Panc1 (cell line): ENCODE measurements around the gene ACADSB. TPM values are rescaled to one million over a fixed set of nuclear protein-coding genes. Genes with fewer than 3 reads are reported as not detected.

Source experiments
- ATAC-seq: fragments of 200-7000 bp; cut with Tn5 transposase; 2 replicates; pipeline ENCODE4 v1.9.1; 2020; ENCODE audit warnings: mild to moderate bottlenecking, moderate library complexity
- BruUV-seq: library from RNA; stranded (reverse); fragments of 400-500 nt; replicated peaks from 2 replicates; lab custom pipeline; 2021; lab: Mats Ljungman, UMichigan
- CTCF ChIA-PET: fragments of 300-600 bp; sonication (Branson Sonifier 250); formaldehyde crosslinking; loops from one replicate; lab custom pipeline; 2022; ENCODE audit warnings: antibody characterized with exemption; lab: Charles Lee
- POLR2A ChIA-PET: fragments of 300-600 bp; sonication (Branson Sonifier 250); formaldehyde crosslinking; loops from one replicate; lab custom pipeline; 2022; ENCODE audit warnings: antibody characterized with exemption; lab: Charles Lee
- DNase-seq: peaks from one replicate; pipeline ENCODE4 v3.0.0-alpha.2; 2010; ENCODE audit warnings: low read depth, low spot score
- H3K27ac ChIP-seq: 2 replicates; pipeline ENCODE4 v1.5.1; 2011; ENCODE audit warnings: mild to moderate bottlenecking, low read length, inconsistent platforms
- H3K27me3 ChIP-seq: fragments of 200-500 bp; sonication (Bioruptor generic); 2 replicates; pipeline ENCODE4 v1.6.0; 2014; ENCODE audit warnings: low read length, inconsistent platforms; ENCODE audit not compliant: control insufficient read depth, insufficient read depth
- H3K36me3 ChIP-seq: fragments of 200-500 bp; sonication (Bioruptor generic); 2 replicates; pipeline ENCODE4 v1.5.1; 2014; ENCODE audit warnings: inconsistent platforms, mild to moderate bottlenecking, low read length, moderate library complexity; ENCODE audit not compliant: control insufficient read depth, insufficient read depth
- H3K4me1 ChIP-seq: 2 replicates; pipeline ENCODE4 v1.5.1; 2011; ENCODE audit warnings: inconsistent platforms, mild to moderate bottlenecking, low read length, moderate library complexity; ENCODE audit not compliant: control insufficient read depth, insufficient read depth
- H3K4me3 ChIP-seq, 2 experiments: 2 replicates each; pipeline ENCODE4 v1.5.1; 2011 to 2012; ENCODE audit warnings: low read depth in 2 of 2, low read length in 2 of 2, mild to moderate bottlenecking in 2 of 2, inconsistent platforms in 1 of 2, moderate library complexity in 1 of 2
- H3K9me3 ChIP-seq: fragments of 200-500 bp; sonication (Bioruptor generic); 2 replicates; pipeline ENCODE4 v1.5.1; 2014; ENCODE audit warnings: low read depth, mild to moderate bottlenecking, inconsistent platforms, low read length, moderate library complexity; ENCODE audit not compliant: control insufficient read depth, insufficient read depth
- CTCF ChIP-seq: fragments of 450-650 bp; IDR thresholded peaks from 2 replicates; pipeline ENCODE4 v1.5.1; 2017; ENCODE audit warnings: mild to moderate bottlenecking
- POLR2AphosphoS5 ChIP-seq: IDR thresholded peaks from 2 replicates; pipeline ENCODE4 v1.6.1; 2012; ENCODE audit warnings: mild to moderate bottlenecking, low read depth, low read length, moderate library complexity
- REST ChIP-seq, 2 experiments: IDR thresholded peaks; 2 replicates each; pipeline ENCODE4 v1.6.1; 2011 to 2012; ENCODE audit warnings: low read depth in 2 of 2, control low read depth in 1 of 2, low read length in 1 of 2, mild to moderate bottlenecking in 1 of 2, moderate library complexity in 1 of 2; ENCODE audit not compliant: insufficient read depth in 1 of 2
- SIN3A ChIP-seq: IDR thresholded peaks from 2 replicates; pipeline ENCODE4 v1.6.1; 2012; ENCODE audit warnings: low read depth, mild to moderate bottlenecking, low read length, moderate library complexity, borderline replicate concordance; ENCODE audit not compliant: insufficient read depth
- TCF7L2 ChIP-seq: IDR thresholded peaks from 2 replicates; pipeline ENCODE4 v1.6.1; 2011; ENCODE audit warnings: mild to moderate bottlenecking, low read depth, low read length, inconsistent platforms
- in situ Hi-C: cut with HindIII; loops from 2 replicates; pipeline ENCODE4 v1.10.0; 2016; ENCODE audit warnings: low sequenced_read_pairs, low pct_unique_long_range_greater_than_20kb
- intact Hi-C: fragments of 100-400 bp; cut with micrococcal nuclease; formaldehyde crosslinking; loops from one replicate; pipeline ENCODE4 v1.10.0; 2022; ENCODE audit not compliant: unreplicated experiment
- total RNA-seq: library from RNA; stranded (reverse); gene quantifications from one replicate; pipeline ENCODE4 v1.2.1, GENCODE V29; 2021; ENCODE audit not compliant: unreplicated experiment

Gene ACADSB
- total RNA-seq, 1 experiment from 2014 or later, result 19.2 TPM

- H3K4me3 ChIP-seq, result no peak overlapping the region
- no peaks in the 10 kb centered on the region for H3K4me1 ChIP-seq
- ChIA-PET CTCF (no interaction called here), POLR2A (no interaction called here)
- intact Hi-C loops (no loop called here), in situ Hi-C loops (no loop called here)
- no peak for ATAC-seq
- DNase-seq, result no peak
- H3K9me3 ChIP-seq, result no peaks in the 10 kb centered on the region
- no peak for TF ChIP-seq CTCF
- no peaks in the 10 kb centered on the region for H3K36me3 ChIP-seq
- no TSS peak for BruUV-seq
- H3K27me3 ChIP-seq, result no peaks in the 10 kb centered on the region
- no peak overlapping the region for H3K27ac ChIP-seq
Observed at GRCh38 chr10:123026302-123026701, 17.5 kb downstream of the ACADSB start.

DNA sequence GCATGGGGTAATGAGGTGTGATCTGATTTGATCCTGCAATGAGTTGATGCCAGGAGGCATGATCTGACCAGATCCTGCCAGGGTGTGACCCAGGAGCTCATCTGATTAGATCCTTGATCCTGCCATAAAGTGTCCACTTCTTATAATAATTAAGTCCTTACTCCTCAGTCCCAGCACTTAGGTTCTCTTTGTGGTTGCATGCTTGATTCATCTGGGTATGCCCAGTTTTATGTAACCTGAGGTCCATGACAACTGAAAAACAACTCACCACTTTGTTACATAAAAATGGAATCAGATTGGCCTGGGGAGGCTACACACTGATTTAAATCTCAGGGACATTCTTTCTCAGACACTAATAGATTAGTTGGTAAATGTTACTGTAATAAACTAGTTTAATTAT lies 19.1 kb downstream of the ACADSB start:
- Histone ChIP-seq H3K27ac (no peak overlapping the region), H3K36me3 (no peaks in the 10 kb centered on the region), H3K9me3 (no peaks in the 10 kb centered on the region), H3K4me1 (no peaks in the 10 kb centered on the region), H3K4me3 (no peak overlapping the region), H3K27me3 (no peaks in the 10 kb centered on the region)
- no peak; the same call in 1 of the 2 replicates for ATAC-seq
- TF ChIP-seq POLR2AphosphoS5 (no peak), CTCF (no peak), SIN3A (no peak), TCF7L2 (no peak), REST (IDR thresholded peaks at IDR 0.05; ENCODE audit: insufficient read depth in 1 of 2, low read depth in 2 of 2, low read length in 1 of 2) (no peak)
- no peak for DNase-seq
- in situ Hi-C loops (no loop called here), intact Hi-C loops (no loop called here)
- POLR2A ChIA-PET, result no interaction called here
- CTCF ChIA-PET, result no interaction called here
- BruUV-seq, result no TSS peak

DNA sequence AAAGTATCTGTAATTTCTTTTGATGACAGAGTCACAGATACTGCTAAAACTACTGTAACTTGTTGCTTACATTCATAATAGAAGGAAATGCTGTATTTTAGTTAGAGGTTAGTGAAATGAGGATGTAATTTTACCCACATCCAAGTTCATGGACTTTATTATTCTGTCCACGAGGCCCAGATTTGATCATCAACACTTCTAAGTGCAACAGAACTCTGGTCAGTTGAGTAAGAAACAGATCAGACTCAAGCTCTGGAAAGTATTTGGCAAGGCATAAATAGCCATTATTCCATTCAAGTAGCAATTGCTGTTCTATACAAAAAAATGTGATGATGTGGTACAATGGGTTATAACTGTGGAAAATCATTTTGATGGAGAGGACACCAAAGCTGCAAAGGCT lies 22.3 kb downstream of the ACADSB start:
- POLR2A ChIA-PET, result no interaction called here
- in situ Hi-C loops, result no loop called here
- no peak for ATAC-seq

More for the DNA sequence above, 22.3 kb downstream of the ACADSB start:
- CTCF ChIA-PET, result no interaction called here
- H3K4me1 ChIP-seq, result no peaks in the 10 kb centered on the region
- DNase-seq, result no peak
- no peak overlapping the region for H3K4me3 ChIP-seq
- H3K36me3 ChIP-seq, result no peaks in the 10 kb centered on the region
- intact Hi-C loops, result no loop called here
- no TSS peak for BruUV-seq
- no peaks in the 10 kb centered on the region for H3K9me3 ChIP-seq
- H3K27ac ChIP-seq, result no peak overlapping the region
- no peak for TF ChIP-seq SIN3A
- no peak for TF ChIP-seq TCF7L2
- TF ChIP-seq CTCF, result no peak
- no peak for TF ChIP-seq REST (IDR thresholded peaks at IDR 0.05; ENCODE audit: insufficient read depth in 1 of 2, low read depth in 2 of 2, low read length in 1 of 2)
- no peak for TF ChIP-seq POLR2AphosphoS5
- H3K27me3 ChIP-seq, result no peaks in the 10 kb centered on the region
